Peyer's patch (tissue), 4 donors: ENCODE results near the gene GPR15. TPM values are rescaled to one million over a fixed set of nuclear protein-coding genes. Genes with fewer than 3 reads are reported as not detected.
A peak's percentile ranks its signal among the peaks of the same experiment; 100 is the strongest.

ENCODE experiments used
- DNase-seq, 3 donors: peaks; one replicate each; pipeline ENCODE4 v3.0.0-alpha.2; 2017 to 2019
- H3K27ac ChIP-seq, 4 donors: fragments of 200-600 bp; sonication (generic); one replicate each; pipeline ENCODE4 v1.5.1; 2016 to 2019
- H3K27me3 ChIP-seq, 2 donors: fragments of 200-600 bp; sonication (generic); one replicate each; pipeline ENCODE4 v1.5.1; 2019
- H3K36me3 ChIP-seq, 3 donors: fragments of 200-600 bp; sonication (generic); one replicate each; pipeline ENCODE4 v1.5.1; 2016 to 2019
- H3K4me1 ChIP-seq, 4 donors: fragments of 200-600 bp; sonication (generic); one replicate each; pipeline ENCODE4 v1.5.1; 2016 to 2019
- H3K4me3 ChIP-seq, 4 donors: fragments of 200-600 bp; sonication (generic); 1 replicate in 3 of 4; 2 replicates in 1 of 4; pipeline ENCODE4 v1.5.1; 2016 to 2019; ENCODE audit warnings: mild to moderate bottlenecking in 1 of 4
- H3K9me3 ChIP-seq, 4 donors: fragments of 200-600 bp; sonication (generic); one replicate each; pipeline ENCODE4 v1.5.1; 2016 to 2019; ENCODE audit warnings: mild to moderate bottlenecking in 1 of 4
- POLR2A ChIP-seq, 2 donors: fragments of 450-650 bp; IDR thresholded peaks; one replicate each; pipeline ENCODE4 v1.5.1; 2017; ENCODE audit warnings: antibody characterized with exemption in 2 of 2, mild to moderate bottlenecking in 2 of 2, moderate library complexity in 2 of 2
- total RNA-seq, 4 donors: library from RNA; depleted of rRNA; stranded (reverse); fragments of >200 nt; gene quantifications; one replicate each; pipeline ENCODE4 v1.1.0, GENCODE V29; 2016
- TF ChIP-seq, protein P1 (sequence below), 6 experiments: fragments of 450-650 bp in 4 of 6; fragments of 200-600 bp in 2 of 6; sonication (generic) in 1 of 6; IDR thresholded peaks; one replicate each; pipeline ENCODE4 v1.5.1; 2017 to 2019; ENCODE audit warnings: antibody characterized with exemption in 6 of 6, mild to moderate bottlenecking in 3 of 6, moderate library complexity in 1 of 6

The GPR15 gene
- 10 to 100 TPM in 1 of 4 donors, 1 to 10 TPM in 2, not detected in 1; 1.2 to 26.4 (median 5.1) TPM for total RNA-seq

- Histone ChIP-seq H3K4me3 (peak within 1 kb of the TSS in 3 of 4 donors; percentile 25 to 30 (median 26)), H3K27me3 (no peaks in the 10 kb centered on the region), H3K27ac (peak within 1 kb of the TSS in 3 of 4 donors; percentile 49 to 69 (median 62)), H3K9me3 (no peaks in the 10 kb centered on the region), H3K4me1 (no peaks in the 10 kb centered on the region), H3K36me3 (no peaks in the 10 kb centered on the region)
- TF ChIP-seq POLR2A (IDR thresholded peaks at IDR 0.05), result no peak
- TF ChIP-seq, protein P1, sequence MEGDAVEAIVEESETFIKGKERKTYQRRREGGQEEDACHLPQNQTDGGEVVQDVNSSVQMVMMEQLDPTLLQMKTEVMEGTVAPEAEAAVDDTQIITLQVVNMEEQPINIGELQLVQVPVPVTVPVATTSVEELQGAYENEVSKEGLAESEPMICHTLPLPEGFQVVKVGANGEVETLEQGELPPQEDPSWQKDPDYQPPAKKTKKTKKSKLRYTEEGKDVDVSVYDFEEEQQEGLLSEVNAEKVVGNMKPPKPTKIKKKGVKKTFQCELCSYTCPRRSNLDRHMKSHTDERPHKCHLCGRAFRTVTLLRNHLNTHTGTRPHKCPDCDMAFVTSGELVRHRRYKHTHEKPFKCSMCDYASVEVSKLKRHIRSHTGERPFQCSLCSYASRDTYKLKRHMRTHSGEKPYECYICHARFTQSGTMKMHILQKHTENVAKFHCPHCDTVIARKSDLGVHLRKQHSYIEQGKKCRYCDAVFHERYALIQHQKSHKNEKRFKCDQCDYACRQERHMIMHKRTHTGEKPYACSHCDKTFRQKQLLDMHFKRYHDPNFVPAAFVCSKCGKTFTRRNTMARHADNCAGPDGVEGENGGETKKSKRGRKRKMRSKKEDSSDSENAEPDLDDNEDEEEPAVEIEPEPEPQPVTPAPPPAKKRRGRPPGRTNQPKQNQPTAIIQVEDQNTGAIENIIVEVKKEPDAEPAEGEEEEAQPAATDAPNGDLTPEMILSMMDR (IDR thresholded peaks at IDR 0.05), result no peak
- DNase-seq, result no peak
Observed at GRCh38 chr3:98531622-98532274, at the start of gene GPR15. GPR15 (plus strand) TSS chr3:98531978; CDS start chr3:98532034, 56 bp downstream.

DNA sequence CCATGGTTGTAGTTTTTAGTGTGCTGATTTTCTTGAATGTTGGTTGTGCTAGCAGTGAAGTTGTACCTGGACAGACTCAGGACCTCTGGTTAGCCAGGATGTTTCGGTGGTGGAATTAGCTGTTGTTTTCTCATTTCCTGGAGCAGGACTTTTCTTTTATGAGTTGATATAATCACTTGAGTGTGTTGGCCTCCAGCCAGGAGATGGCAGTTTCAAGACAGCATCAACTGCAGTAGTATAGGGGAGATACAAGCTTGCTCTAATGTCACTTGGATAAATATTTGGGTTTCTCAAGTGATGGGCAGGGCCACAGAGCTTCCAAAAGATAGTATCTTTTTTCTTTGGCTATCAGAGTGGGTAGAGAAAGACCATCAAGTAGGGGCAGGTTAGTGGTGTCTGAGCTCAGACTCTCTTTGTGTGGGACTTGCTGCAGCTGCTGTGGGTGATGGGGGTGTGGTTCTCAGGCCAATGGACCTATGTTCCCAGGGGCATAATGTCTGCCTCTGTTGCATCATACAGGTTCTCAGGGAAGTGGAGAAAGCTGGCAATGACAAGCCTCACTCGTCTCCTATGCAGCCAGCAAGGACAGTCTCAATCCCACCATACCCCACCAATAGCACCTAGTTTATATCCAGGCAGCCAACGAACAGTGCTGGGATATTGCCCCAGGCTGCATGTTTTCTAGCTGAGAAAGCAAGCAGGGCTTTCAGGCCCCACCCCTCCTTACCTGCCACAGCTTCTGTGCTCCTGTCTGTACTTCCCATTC is 48.9 kb upstream of the GPR15 start:
- peaks cover 0 to 4% (median 0%) of the 10 kb centered on the region in 4 donors for H3K9me3 ChIP-seq
- no peaks in the 10 kb centered on the region for H3K4me1 ChIP-seq
- H3K36me3 ChIP-seq, result no peaks in the 10 kb centered on the region
- no peak for DNase-seq
- TF ChIP-seq POLR2A (IDR thresholded peaks at IDR 0.05), result no peak
- TF ChIP-seq, protein P1 (IDR thresholded peaks at IDR 0.05), result no peak
- H3K27me3 ChIP-seq, result no peaks in the 10 kb centered on the region
- H3K4me3 ChIP-seq, result no peak overlapping the region
- H3K27ac ChIP-seq, result no peak overlapping the region

DNA sequence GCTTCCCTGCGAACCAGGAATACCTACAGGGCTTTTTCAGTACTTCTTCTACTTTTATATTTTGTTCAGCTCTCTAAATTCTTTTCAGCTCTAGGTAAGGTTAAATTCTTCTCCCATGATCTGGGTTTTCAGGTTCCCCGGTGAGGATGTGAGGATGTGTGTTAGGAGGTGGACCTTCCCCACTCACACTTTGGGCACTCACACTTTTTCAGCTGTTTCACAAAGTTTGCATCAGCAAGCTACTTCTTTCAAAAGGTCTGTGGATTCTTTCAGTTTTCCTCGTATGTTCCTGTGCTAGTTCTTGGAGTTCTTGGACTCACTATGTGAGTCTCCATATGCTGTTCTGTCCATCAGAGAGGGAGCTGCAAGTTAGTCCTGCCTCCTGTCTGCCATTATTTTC is 48.2 kb upstream of the GPR15 start:
- no peaks in the 10 kb centered on the region for H3K4me1 ChIP-seq
- H3K9me3 ChIP-seq, result peaks cover 0 to 4% (median 0%) of the 10 kb centered on the region in 4 donors
- no peak for TF ChIP-seq POLR2A (IDR thresholded peaks at IDR 0.05)
- TF ChIP-seq, protein P1 (IDR thresholded peaks at IDR 0.05), result no peak
- DNase-seq, result no peak
- H3K36me3 ChIP-seq, result no peaks in the 10 kb centered on the region
- H3K27ac ChIP-seq, result no peak overlapping the region
- H3K27me3 ChIP-seq, result no peaks in the 10 kb centered on the region
- H3K4me3 ChIP-seq, result no peak overlapping the region

- H3K27ac ChIP-seq, result no peak within 1 kb of the TSS
- no peak for TF ChIP-seq POLR2A (IDR thresholded peaks at IDR 0.05)
- TF ChIP-seq, protein P1 (IDR thresholded peaks at IDR 0.05), result no peak
- H3K27me3 ChIP-seq, result no peaks in the 10 kb centered on the region
- no peaks in the 10 kb centered on the region for H3K36me3 ChIP-seq
- no peak within 1 kb of the TSS for H3K4me3 ChIP-seq
- no peaks in the 10 kb centered on the region for H3K9me3 ChIP-seq
- no peaks in the 10 kb centered on the region for H3K4me1 ChIP-seq
- no peak for DNase-seq
Observed at GRCh38 chr3:98497381-98497780, 34.4 kb upstream of the GPR15 start, which contains the start of gene OR5K2. OR5K2 (plus strand) TSS chr3:98497681; CDS start chr3:98497681, 0 bp downstream.

- no peak for DNase-seq
- H3K36me3 ChIP-seq, result no peaks in the 10 kb centered on the region
- no peak overlapping the region for H3K27ac ChIP-seq
- no peaks in the 10 kb centered on the region for H3K9me3 ChIP-seq
- TF ChIP-seq POLR2A (IDR thresholded peaks at IDR 0.05), result no peak
- TF ChIP-seq, protein P1 (IDR thresholded peaks at IDR 0.05), result no peak
- no peaks in the 10 kb centered on the region for H3K27me3 ChIP-seq
- H3K4me1 ChIP-seq, result no peaks in the 10 kb centered on the region
- no peak overlapping the region for H3K4me3 ChIP-seq
Observed at GRCh38 chr3:98500019-98500418, 31.8 kb upstream of the GPR15 start.
